ENCODE results near the gene PNISR.

Gene PNISR

DNA sequence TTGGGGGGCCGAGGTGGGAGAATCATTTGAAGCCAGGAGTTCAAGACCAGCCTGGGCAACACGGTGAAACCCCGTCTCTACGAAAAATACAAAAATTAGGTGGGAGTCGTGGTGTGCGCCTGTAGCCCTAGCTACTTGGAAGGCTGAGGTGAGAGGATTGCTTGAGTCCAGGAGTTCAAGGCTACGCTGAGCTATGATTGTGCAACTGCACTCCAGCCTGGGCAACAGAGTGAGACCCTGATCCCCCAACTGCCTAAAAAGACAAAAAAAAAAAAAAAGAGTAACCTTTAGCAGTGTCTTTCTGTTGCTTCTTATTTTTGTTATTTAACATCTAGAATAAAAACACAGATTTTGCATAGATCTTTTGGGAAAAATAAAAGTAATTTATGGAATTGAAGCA, 18.0 kb downstream of the PNISR start:
- DNase-seq: no peak

DNA sequence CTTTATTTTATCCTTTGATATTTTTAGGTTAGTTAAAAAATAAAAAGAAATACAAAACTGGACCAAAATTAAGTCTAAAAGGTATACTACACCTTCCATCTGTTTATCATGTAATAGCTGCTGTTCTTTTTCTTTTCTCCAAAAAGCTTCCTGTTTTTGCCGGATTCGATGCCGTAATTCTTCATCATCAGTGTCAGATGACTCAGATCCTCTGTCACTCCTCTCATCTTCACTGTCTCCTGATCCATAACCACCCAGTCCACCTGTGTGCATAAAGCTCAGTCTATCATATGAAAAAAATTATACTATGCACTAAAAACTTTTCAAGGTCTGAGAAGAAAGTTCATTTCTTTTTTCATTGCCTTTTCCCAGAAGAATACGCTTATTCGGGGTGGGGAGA, 22.7 kb downstream of the PNISR start:
- DNase-seq: no peak

DNA sequence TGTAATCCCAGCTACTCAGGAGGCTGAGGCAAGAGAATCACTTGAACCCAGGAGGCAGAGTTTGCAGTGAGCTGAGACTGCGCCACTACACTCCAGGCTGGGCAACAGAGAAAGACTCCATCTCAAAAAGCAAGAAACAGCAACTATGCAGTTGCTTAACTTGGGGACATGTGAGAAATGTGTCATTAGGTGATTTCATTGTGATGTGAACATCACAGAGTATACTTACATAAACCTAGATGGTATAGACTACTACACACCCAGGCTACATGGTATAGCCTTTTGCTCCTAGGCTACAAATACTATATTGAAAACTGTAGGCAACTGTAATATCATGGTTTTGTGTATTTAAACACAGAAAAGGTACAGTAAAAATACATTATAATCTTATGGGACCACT, 27.8 kb downstream of the PNISR start:
- no peak for DNase-seq

DNA sequence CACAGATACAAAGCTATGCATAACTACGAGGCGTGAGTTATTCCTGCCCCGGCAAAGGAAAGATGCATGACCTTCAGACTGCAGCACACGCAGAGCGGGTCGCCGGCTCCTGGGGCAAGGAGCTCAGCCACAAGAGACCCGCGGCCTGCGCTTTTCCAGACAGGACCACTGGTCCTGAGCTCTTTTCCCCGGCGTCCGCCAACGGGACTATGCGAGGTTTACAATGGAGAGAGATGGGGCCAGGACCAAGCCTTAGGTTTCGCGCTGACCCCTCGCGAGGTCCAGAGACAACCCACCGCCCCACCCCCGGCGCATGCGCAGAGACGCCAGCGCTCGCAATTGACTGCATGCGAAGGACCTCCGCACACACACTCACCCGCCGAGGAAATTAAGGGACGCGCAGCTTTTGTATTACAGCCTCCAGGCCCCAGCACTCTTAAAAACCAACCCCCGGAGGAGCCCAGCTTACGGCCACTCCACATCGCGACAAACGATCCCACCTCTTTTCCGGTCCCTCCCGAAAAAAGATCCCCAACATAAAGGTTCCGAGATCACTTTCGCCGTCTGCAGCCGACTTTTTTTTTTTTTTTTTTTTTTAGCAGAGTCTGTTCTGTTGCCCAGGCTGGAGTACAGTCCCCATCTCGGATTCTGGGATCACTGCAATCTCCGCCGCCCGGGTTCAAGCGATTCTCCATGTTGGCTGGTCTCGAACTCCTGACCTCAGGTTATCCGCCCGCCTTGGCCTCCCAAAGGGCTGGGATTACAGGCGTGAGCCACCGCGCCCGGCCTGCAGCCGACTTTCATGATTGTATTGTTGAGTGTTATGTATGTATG, 31.2 kb downstream of the PNISR start, which contains the start of gene COQ3:
Gene COQ3 (minus strand): TSS at position 498 of the 834 bp plus-strand sequence. CDS start 16 bp downstream, at position 482.
- peak; percentile 39 for DNase-seq

DNA sequence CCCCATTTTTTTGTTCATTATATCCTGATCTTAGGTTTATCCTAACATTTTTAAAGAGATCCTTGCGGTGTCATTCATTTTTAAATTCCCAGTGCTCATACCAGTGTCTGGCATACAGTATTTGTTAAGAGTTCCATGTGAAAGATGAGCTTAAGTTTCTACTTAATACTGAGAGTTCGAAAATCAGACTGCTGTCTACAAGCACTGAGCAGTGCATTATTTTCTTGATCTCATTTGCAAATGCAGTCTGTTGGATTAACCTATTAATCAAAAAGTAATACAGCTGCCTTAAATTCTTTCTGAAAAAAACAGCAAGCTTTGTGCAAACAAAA, 31.8 kb downstream of the PNISR start:
- peak; percentile 39 for DNase-seq

DNA sequence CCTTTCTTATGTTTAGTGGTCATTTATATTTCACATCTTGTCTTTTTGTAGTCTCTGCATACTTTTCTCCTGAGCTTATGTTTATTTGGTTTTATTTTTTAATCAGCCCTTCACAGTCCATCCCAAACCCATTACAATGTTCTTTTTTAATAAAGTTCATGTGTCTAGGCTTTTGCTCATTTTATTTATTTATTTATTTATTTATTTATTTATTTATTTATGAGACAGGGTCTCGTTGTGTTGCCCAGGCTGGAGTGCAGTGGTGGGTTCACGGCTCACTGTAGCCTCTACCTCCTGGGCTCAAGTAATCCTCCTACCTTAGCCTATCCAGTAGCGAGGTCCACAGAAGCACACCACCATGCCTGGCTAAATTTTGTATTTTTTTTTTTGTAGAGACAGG, 34.2 kb downstream of the PNISR start:
- no peak for DNase-seq

DNA sequence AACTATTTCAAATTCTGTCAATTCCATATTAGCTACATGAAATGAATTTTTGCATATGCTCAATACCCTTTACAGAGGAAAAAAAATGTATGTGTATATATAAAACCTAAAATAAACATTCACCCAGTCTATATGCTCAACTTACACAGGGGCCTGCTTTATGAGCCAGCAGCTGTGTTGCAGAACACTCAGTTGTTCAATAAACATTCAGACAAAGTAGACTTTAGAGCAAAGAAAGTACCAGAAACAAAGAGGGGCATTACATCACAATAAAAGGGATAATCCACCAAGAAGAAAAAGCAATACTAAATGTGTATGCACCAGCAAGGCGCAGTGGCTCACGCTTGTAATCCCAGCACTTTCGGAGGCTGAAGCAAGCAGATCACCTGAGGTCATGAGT, 40.6 kb downstream of the PNISR start:
- no peak for DNase-seq

DNA sequence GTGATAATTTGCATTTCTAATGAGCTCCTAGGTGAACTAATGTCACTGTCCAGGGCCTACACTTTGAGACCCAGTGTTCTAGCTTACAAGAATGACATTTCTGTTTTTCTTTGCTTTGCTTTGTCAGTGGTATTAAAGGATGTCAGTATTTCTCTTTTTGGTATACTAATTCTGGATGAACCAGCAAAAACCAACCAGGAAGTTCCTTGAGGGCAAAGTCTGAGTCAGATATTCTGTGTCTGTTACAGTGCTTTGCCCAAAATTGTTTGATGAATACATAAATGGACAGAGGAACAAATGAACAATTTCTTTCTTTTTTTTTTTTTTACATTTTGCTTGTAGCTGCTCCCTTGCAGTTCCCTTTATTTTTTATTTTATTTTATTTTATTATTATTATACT, 46.5 kb downstream of the PNISR start:
- no peak for DNase-seq

DNA sequence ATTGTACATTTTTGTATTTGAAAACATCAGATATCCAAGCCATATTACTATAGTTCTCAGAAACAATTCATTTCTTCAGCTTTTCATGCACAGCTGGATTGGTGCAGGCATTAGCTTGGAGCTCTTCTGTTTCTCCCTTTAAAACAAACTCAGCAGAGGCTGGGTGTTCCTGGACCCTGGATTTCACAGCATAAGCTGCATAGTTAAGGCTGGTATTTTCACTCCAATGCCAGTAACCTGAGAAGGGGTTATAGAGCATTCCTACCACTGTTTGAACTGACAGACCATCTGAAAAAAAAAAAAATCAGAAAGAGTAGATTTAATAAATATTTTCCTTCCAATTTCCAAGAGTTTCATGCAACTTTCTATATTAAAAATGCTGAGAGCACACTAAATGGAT, 55.6 kb downstream of the PNISR start:
- DNase-seq: no peak

DNA sequence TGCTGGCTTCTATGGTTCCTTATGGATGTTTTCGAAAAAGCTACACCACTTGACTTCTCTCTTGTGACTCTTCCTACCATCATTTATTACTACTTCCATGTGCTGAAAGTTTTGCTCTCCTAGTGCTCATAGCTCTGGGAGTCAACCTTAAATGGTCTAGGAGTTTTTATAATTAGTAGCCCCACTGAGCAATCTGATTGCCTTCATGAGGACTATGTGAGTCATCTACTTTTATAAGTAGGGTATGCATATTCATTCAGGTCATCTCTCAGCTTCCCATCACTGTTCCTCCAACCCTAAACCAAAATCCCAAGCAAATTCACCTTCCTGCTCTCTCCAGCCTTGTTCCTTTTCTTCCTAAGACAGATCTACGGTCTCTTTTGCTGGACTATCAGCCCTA, 58.3 kb downstream of the PNISR start:
- DNase-seq: no peak

DNA sequence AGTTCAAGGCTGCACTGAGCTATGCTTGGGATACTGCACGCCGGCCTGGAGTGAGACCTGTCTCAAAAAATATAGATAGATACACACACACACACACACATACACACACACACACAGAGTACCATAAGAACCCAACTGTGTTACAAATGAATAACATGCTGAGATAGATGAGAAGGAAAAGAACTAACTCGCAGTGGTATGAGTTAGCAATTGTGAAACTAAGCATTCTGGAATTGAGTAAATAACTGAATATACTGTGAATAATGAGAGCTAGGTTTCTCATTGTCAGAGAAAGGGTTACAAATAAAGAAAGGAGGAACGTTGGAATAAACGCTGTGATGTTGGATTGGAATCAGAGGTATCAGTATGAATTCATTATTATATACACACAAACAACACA, 61.1 kb downstream of the PNISR start:
- DNase-seq: no peak

DNA sequence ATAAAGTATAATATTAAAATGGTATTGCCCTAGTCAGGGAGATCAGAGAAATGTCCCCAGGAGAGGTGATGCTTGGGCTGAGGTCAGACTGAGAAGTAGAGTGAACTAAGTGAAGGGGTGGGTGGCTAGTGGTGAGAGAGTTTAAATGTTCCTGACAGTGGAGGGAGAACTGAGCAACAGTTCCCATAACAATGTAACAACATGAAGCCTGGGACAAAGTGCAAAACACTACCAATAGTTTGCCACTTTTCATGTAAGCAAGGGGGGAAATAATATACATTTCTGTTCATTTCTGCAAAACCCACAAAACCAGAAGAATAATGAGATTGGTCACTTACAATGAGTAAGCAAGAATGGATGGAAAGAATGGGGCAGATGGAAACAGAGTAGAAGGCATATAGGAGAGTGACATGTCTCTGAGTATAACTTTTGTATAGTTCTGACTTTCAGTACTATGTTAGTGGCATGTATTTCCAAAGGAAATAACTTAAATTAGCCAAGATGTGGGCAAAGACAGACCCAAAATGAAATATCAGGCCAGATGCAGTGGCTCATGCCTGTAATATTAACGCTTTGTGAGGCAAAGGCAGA, 62.3 kb downstream of the PNISR start:
- DNase-seq: no peak

DNA sequence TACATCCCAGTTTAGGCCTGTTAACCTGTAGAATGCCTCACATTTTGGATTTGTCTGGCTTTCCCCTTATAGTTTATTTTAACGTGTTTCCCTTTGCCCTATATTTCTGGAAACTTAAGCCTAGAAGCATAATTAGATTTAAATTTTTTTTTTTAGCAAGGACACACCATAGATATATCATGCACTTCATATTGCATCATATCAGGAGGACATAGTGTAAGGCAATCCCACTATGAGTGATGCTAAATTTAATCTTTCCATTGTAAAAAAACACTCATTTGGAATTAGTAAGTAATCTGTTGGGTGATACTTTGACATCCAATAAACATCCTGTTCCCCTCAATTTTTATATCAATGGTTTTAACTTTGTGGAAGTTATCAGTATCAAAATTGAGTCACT, 65.3 kb downstream of the PNISR start:
- no peak for DNase-seq

DNA sequence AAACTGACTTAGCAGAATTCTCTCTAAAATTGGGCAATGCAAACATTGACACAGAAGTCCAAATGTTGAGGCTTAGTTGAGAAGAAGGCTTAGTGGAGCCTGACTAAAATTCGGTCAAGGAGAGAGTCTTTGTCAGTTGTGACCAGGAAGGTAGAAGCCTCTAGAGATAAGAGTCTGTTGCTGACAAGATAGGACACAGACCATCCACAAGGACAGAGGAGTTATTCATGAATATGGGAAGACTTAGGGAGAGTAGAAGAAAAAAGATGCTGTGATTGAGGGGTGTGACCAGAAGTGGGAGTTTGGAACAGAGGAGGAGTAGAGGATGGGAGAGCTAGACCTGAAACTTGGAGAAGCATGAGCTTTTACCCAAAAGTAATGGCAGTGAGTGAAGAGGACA, 68.5 kb downstream of the PNISR start:
- DNase-seq: no peak

DNA sequence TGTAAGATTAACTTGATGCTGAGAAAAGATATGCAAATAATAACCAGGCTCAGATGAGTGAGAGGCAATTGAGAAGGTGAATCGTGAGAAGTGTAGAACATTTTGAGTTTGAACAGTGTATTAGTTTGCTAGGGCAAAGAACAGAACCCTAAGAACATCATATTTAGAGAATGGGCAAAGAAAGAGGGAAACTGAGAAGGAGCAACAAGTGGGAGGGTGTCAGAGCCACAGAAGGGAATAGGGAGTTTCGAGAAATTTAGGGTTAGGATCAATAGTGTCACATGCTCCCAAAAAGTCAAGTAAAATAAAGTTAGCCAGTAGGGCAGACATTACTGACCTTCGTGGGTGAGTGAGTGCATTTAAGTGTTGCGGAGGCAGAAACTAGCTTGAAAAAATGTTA, 70.1 kb downstream of the PNISR start:
- no peak for DNase-seq

DNA sequence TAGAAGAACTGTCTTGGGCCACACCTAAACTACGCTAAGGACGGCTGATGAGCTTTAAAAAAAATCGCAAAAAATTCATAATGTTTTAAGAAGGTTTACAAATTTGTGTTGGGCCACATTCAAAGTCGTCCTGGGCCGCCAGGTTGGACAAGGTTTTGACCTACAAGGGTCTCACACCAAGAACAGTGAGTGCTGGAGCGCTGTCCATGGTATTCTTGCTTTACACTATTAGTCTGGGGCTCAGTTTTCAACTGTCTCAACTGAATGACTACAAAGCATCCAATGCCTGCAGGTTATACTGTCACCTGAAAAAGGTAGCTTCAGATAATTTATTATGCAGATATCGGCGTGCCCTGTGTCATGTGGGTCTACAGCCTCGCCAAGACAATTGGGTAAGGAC, 72.0 kb downstream of the PNISR start:
- DNase-seq: no peak

DNA sequence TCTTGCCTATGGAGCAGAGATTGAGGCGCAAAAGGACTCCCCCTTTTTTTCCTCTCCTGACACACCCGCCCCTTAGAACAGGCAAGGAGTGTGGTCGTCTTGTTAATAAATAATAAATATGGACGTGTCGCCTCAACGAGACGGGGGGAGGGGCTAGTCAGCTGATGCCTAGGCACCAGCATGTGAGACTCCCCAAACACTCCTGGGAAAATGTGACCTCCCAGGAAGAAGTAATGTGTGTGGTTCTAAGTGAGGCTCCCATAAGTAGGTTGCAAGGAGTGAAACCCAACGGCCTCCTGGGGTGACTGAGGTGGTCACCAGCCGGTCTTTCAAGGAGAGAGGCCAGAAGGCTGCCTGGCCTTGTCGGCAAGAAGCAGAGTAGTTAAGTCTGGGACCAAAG, 74.5 kb downstream of the PNISR start:
- peak; percentile 40 for DNase-seq

DNA sequence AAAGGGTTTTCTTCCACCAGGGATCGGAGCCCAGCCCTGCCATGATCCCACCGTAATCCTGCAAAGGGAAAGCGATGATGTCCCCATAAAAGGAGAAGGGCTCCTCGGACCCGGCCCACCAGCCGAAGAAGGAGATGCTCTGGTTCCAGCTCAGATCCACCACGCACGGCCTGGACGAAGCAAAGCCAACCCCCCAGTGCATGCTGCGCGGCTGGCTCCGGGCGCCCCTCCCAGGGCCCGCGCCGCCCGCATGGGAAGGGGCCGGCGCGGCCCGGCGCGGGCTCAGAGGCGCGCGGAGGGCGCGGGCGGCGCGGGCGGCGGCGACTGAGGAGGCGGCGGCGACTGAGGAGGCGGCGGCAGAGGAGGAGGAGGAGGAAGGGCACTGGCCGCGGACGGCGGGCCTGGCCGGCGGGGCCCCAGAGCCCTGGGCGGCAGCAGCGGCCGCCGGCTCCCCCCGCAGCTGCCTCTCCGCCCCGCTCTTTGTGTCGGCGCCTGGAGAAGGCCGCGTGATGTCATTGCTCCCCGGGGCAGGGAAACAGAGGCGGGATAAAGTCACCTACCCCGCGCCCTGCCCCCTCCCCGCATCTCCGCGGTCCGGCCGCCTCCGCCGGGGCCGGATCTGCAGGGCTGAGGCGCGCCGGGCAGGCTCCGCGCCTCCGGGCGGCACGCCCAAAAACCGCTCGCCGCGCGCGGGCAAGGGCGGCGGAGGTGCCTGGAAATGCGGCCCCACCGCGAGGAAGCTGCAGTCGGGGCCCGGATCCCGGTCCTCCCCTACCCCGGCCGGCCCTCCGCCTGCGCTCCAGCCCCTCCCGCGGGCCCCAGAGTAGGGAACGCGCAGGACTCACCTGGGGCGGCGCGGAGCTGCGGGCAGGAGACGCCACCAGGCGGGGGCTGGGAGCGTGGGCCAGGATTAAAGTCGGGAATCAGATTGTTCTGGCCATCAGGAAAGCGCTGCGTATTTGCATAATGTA, 75.7 kb downstream of the PNISR start, which contains the start of gene FAXC:
Gene FAXC (minus strand): TSS at position 504 of the 971 bp plus-strand sequence. CDS start 302 bp downstream, at position 202.
- peak; percentile 46 for DNase-seq

DNA sequence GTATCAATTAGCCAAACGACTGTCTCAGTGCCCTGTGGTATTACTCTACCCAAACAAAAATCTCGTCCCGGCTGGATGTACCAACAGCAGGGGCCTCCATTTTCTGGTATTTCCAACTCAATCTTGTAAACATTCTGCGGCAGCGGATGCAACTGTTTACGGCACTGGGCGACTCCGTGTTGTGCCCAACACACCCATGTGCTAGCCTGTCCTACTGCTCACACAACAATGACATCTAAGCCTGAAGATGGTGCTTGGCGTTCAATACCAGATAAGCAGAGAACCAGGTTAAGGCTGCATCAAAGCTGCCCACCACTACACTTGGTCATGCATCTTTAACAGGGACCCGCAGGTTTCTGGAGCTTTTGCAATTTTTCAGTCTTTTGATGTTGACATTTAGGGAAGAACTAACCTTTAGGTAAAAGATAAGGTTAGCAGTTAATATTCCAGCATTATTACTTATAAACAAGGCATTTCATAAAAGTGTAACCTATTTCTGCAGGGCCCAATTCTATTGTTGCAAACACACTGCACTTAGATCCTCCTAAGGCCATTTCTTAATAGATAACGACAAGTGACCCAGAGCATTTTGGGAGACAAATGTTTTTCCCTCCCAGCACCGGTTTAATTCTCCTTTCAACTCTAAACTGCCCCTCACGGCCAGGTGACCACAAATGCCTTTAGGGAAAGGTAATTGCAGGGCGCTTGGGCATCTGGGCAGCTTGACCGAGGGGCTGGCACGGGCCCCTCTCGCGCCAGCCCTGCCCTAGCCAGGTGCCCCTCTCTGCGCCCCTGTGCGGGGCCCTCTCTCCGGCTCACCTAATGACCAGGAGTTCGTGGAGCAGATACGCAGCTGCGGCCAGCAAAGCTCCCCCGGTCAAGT, 76.6 kb downstream of the PNISR start:
- peak; percentile 12 for DNase-seq

Data from NCI-H510A treated with DMSO at 0.1 percent for 48 hours (cell line).